ENCODE measurements around the gene DAPK3.
"Not testable (repeated sequence)": the region's sequence is repeated elsewhere in the genome, so short reads cannot be mapped to it uniquely, and the experiment has no call there.

DAPK3 gene

DNA sequence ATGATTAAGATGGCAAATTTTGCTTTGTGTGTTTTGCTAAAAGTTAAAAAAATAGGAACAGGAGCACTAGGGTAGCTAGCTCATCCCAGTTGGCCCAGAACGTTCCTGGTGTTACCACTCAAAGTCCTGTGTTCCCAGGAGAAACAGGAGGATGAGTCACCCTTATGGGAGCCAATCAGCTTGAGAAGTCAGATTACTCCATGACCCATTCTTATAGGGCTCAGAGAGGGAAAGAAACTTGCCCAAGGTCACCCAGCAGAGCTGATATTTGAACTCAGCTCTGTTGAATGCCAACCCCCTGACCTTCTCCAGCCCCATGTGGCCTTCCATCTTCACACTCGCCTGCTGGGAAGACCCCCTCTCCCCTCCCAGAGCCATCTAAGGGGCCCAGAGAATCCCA lies 25.1 kb downstream of the DAPK3 start:
- no peaks in the 10 kb centered on the region for H3K36me3 Mint-ChIP-seq
- H3K9me3 Mint-ChIP-seq = no peaks in the 10 kb centered on the region
- no peak for DNase-seq
- no peak overlapping the region for H3K27ac Mint-ChIP-seq
- peaks cover 2 to 3% of the 10 kb centered on the region in 2 donors for H3K4me1 Mint-ChIP-seq
- no peak overlapping the region for H3K4me3 Mint-ChIP-seq
- peaks cover 3 to 7% of the 10 kb centered on the region in 2 donors for H3K27me3 Mint-ChIP-seq
- ATAC-seq (replicated peaks) = no peak

DNA sequence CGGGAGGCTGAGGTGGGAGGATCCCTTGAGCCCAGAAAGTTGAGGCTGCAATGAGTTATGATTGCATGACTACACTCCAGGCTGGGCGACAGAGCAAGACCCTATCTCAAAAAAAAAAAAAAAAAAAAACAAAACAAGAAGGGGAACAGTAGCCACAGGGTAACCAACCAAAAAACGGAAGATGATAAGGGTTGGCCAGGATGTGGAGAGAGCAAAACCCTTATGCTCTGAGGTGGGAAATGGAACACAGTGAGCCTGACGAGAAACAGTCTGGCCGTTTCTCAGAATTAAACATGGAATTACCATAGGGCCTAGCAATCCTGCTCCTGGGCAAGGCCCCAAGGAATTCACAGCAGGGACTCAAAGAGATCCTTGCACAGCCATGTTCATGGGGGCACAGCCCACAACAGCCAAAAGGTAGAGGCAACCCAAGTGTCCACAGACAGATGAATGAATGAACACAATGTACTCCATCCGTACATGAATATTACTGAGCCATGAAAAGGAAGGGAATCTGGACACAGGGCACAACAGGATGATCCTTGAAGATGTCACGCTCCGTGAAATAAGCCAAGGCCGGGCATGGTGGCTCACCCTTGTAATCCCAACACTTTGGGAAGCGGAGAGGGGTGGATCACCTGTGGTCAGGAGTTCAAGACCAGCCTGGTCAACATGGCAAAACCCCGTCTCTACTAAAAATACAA lies 26.7 kb downstream of the DAPK3 start:
- Mint-ChIP-seq H3K4me1 (peaks cover 0 to 3% of the 10 kb centered on the region in 2 donors), H3K36me3 (no peaks in the 10 kb centered on the region), H3K27ac (no peak overlapping the region), H3K4me3 (no peak overlapping the region), H3K27me3 (peaks cover 7% of the 10 kb centered on the region in 2 donors), H3K9me3 (no peaks in the 10 kb centered on the region)
- DNase-seq = no peak
- ATAC-seq (replicated peaks) = no peak

DNA sequence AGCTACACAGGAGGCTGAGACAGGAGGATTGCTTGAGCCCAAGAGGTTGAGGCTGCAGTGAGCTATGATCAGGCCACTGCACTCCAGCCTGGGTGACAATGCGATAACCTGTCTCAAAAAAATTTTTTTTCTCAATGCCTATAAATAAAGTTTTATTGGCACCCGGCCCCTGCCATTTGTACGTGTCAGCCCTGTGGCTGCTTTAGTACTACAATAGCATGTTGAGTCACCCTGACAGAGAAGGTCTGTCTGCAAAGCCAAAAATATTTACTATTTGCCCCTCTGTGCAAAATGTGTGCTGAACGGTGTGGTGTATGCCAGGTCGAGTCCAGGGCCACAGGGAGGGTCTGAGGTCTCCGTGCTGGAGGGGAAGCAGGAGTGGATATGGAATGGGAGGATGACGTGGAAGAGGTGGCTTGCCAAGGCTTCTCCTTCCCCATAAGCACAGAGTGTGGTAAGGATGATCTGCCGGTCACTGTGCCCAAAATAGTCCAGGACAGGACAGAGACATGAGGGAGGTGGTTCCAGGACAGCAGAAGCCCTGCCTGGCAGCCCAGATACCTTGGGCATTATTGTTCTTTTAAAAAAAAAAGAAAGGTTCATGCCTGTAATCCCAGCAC lies 28.0 kb downstream of the DAPK3 start:
- Mint-ChIP-seq H3K9me3 (no peaks in the 10 kb centered on the region), H3K27ac (no peak overlapping the region), H3K36me3 (no peaks in the 10 kb centered on the region), H3K4me1 (peaks cover 0 to 3% of the 10 kb centered on the region in 2 donors), H3K4me3 (no peak overlapping the region), H3K27me3 (peaks cover 7% of the 10 kb centered on the region in 2 donors)
- DNase-seq (no peak), ATAC-seq (replicated peaks) (no peak)

DNA sequence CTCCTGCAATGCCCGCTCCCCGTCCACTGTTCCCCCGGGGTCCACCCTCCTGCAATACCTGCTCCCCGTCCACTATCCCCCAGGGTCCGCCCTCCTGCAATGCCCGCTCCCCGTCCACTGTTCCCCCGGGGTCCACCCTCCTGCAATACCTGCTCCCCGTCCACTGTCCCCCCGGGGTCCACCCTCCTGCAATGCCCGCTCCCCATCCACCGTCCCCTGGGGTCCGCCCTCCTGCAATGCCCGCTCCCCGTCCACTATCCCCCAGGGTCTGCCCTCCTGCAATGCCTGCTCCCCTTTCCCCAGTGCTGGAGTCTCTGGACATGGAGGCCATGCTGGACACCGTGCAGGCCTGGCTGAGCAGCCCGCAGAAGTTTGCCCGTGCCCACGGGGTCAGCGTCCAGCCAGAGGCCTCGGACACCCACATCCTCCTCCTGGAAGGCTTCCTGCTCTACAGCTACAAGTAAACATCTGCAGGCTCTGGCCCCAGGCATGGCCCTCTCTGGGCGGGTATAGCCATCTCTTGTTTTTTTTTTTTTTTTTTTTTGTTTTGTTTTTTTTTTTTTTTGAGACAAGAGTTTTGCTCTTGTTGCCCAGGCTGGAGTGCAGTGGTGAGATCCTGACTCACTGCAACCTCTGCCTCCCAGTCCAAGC lies 32.5 kb downstream of the DAPK3 start:
- not testable (repeated sequence) for DNase-seq; ATAC-seq (replicated peaks); H3K27ac Mint-ChIP-seq; H3K9me3 Mint-ChIP-seq; H3K36me3 Mint-ChIP-seq; H3K4me3 Mint-ChIP-seq; H3K4me1 Mint-ChIP-seq
- H3K27me3 Mint-ChIP-seq = peaks cover 7 to 25% of the 10 kb centered on the region in 2 donors

DNA sequence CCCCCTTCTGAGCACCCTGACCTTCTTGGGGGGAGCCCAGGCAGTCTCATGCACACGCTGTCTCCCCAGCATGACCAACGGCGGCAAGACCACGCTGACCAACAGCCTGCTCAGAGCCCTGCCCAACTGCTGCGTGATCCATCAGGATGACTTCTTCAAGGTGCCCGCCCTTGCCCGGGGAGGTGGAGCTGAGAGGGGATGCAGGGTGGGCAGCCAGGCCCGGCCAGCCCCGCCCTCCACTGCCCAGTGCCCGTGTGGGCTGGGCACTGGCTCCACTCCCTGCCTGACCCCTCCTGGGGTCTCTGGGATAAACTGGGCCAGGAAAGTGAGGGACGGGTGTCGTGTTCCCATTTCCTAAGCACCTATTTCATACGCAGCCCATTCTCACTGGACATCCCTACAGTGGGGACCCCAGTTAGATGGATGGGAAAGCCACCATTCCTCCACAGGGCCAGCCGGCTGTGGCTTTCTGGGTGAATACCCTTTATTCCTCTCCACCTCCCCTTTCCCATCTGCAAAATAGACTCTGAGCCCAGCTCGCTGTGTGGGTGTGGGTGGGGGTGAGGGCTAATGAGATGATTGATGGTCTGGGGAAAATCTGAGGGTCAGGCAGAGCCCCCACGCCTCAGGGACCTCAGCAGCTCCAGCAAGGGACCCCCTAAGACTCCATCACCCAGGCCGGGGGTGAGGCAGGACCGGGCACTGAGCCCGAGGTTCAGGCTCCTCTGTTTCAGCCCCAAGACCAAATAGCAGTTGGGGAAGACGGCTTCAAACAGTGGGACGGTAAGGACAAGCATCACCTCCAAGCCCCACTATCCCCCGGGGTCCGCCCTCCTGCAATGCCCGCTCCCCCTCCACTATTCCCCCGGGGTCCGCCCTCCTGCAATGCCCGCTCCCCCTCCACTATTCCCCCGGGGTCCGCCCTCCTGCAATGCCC lies 34.1 kb downstream of the DAPK3 start:
- peak overlapping the region; percentile 62 for H3K27ac Mint-ChIP-seq
- peaks cover 2 to 5% of the 10 kb centered on the region in 2 donors for H3K4me1 Mint-ChIP-seq
- ATAC-seq (replicated peaks) (no peak), DNase-seq (no peak)
- no peaks in the 10 kb centered on the region for H3K36me3 Mint-ChIP-seq
- peaks cover 11 to 32% of the 10 kb centered on the region in 2 donors for H3K27me3 Mint-ChIP-seq
- no peak overlapping the region for H3K4me3 Mint-ChIP-seq
- no peaks in the 10 kb centered on the region for H3K9me3 Mint-ChIP-seq

DNA sequence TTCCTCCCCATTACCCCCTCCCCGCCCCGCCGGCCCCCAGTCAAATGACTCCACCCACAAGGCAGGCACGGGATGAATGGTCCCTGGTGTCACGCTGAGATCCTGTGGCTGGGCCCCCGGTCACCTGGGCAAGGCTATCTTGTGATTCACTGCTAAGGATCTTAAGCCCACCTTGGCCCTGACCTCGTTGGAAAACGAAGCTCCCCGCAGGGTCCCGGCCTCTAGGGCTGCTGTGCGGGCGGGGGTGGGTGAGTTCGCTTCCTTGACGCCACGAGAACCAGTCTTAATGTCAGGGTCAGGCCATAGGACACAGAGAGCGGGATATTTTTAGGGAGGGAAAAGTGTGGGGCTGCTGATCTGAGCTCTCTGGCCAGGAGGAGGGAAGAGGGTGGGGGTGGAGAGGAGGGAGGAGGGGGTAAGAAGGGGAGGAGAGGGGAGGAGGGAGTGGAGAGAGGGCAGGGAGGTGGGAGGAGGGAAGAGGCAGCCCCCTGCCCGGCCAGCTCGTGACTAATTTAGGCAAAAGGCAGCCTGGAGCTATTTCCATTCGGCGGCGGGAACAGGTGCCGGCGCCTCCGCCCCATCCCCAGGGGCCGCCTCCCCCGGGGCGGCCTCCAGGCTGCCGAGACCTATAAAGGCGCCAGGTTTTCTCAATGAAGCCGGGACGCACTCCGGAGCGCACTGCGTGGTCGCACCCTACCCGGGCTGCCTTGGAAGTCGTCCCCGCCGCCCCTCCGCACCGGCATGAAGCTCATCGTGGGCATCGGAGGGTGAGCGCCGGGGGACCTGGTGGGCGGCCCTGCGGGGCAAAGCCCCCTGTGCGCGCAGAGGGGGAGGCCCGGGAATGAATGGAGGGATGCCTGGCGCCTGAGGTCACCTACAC lies 37.7 kb downstream of the DAPK3 start, which contains the start of gene NMRK2:
Gene NMRK2 (plus strand): TSS at position 139 of the 880 bp plus-strand sequence. CDS start 603 bp downstream, at position 742.
- Mint-ChIP-seq H3K27ac (no peak within 1 kb of the TSS), H3K27me3 (peaks cover 13 to 42% of the 10 kb centered on the region in 2 donors), H3K9me3 (no peaks in the 10 kb centered on the region), H3K4me1 (peaks cover 2 to 5% of the 10 kb centered on the region in 2 donors), H3K36me3 (no peaks in the 10 kb centered on the region), H3K4me3 (peak within 1 kb of the TSS; percentile 51 to 52)
- DNase-seq = no peak
- peak; percentile 36 to 64 for ATAC-seq (replicated peaks)

DNA sequence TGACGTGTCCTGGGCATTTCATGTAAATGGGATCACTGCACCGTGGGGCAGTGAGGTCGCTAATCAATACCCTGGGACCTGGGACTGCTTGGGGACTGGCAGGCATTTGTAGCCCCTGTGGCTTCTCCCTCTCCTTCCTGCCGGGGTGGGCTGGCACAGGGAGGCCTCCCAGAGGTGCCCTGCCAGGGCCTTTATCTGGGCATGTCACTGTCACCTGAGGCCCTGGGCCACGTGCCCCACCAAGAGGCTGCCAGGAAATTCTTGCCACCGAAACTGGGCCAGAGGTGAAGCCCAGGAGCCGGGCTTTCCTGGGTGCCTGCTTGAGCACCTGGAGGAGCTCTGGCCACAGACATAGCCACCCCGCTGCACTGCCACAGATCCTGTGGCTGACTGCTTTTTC lies 39.9 kb downstream of the DAPK3 start:
- Mint-ChIP-seq H3K36me3 (no peaks in the 10 kb centered on the region), H3K4me1 (peaks cover 2 to 5% of the 10 kb centered on the region in 2 donors), H3K27ac (no peak overlapping the region), H3K27me3 (peaks cover 17 to 36% of the 10 kb centered on the region in 2 donors), H3K4me3 (no peak overlapping the region), H3K9me3 (no peaks in the 10 kb centered on the region)
- no peak for ATAC-seq (replicated peaks)
- DNase-seq = no peak

DNA sequence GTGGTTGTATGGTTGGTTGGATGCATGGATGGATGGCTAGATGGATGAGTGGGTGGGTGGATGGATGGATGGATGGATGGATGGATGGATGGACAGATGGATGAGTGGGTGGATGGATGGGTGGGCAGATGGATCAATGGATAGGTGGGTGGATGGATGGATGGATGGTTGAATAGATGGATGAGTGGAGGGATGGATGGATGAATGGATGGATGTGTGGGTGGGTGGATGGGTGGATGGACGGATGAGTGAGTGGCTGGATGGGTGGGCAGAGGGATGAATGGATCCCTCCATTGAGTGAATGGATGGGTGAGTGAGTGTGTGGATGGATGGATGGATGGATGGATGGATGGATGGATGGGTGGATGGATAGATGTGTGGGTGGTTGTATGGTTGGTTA lies 47.0 kb downstream of the DAPK3 start:
- DNase-seq (no peak), ATAC-seq (replicated peaks) (no peak)
- peaks cover 7 to 15% of the 10 kb centered on the region in 2 donors for H3K27me3 Mint-ChIP-seq
- H3K4me3 Mint-ChIP-seq = no peak overlapping the region
- H3K27ac Mint-ChIP-seq = no peak overlapping the region
- no peaks in the 10 kb centered on the region for H3K4me1 Mint-ChIP-seq
- peaks cover 4 to 6% of the 10 kb centered on the region in 2 donors for H3K36me3 Mint-ChIP-seq
- H3K9me3 Mint-ChIP-seq = peaks cover 16 to 23% of the 10 kb centered on the region in 2 donors

DNA sequence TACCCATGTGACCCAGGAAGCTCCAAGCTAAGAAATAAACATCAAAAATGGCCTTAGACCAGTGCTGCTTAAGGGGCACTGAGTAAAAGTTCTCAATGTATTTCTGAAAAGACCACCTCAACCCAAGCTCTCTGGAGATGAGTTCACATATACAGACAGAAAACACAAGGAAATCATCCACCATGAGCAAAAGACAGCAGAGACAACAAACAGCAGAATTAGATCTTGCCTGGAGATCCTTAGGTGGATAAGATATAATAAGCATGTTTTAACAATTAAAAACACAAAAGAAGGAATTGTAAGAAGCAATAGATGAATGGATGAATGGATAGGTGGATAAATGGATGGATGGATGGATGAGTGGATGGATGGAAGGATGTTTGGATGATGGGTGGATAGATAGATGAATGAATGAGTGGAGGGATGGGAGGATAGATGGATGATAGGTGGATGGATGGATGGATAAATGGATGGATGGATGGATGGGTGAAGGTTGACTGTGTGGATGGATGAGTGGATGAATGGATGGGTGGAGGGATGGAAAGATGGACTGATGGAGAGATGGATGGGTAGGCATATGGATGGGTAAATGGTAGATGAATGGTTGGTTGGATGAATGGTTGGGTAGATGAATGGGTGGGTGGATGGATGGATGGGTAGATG lies 47.7 kb downstream of the DAPK3 start:
- H3K4me1 Mint-ChIP-seq = no peaks in the 10 kb centered on the region
- ATAC-seq (replicated peaks) (no peak), DNase-seq (no peak)
- peaks cover 7 to 18% of the 10 kb centered on the region in 2 donors for H3K27me3 Mint-ChIP-seq
- peaks cover 16 to 23% of the 10 kb centered on the region in 2 donors for H3K9me3 Mint-ChIP-seq
- no peak overlapping the region for H3K4me3 Mint-ChIP-seq
- peaks cover 4 to 6% of the 10 kb centered on the region in 2 donors for H3K36me3 Mint-ChIP-seq
- H3K27ac Mint-ChIP-seq = no peak overlapping the region

DNA sequence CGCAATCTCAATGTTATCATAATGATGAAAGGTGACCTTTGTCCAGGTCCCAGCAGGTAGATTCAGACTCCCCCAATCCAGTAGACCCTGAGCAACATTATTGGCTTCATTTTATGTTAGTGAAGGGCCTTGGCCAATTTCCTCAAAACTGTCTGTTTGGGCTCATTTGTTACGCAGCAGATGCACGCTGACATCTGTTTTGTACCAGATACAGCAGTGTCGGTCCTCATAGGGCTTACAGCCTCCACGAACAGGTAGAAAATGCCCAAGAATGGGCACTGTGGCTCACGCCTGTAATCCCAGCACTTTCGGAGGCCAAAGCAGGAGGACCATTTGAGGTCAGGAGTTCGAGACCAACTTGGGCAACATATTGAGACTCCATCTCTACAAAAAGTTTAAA lies 51.1 kb downstream of the DAPK3 start:
- H3K9me3 Mint-ChIP-seq = peaks cover 15 to 22% of the 10 kb centered on the region in 2 donors
- DNase-seq (no peak), ATAC-seq (replicated peaks) (no peak)
- no peak overlapping the region for H3K4me3 Mint-ChIP-seq
- no peak overlapping the region for H3K27ac Mint-ChIP-seq
- peaks cover 6 to 13% of the 10 kb centered on the region in 2 donors for H3K27me3 Mint-ChIP-seq
- peaks cover 3 to 10% of the 10 kb centered on the region in 2 donors for H3K4me1 Mint-ChIP-seq
- peaks cover 8 to 9% of the 10 kb centered on the region in 2 donors for H3K36me3 Mint-ChIP-seq

DNA sequence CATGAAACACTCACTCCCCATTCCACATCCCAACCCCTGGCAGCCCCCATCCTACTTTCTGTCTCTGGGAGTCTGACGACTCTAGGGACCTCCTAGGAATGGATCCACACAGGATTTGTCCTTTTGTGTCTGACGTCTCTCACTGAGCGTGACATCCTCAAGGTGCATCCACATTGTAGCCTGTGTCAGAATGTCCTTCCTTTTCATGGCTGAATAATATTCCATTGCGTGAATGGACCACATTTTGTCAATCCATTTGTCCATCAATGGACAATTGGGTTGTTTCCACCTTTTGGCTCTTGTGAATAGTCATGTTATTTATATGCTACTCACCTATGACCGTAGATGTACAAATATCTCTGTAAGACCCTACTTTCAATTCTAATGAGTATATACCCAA lies 54.9 kb downstream of the DAPK3 start:
- no peak for ATAC-seq (replicated peaks)
- no peak for DNase-seq
- Mint-ChIP-seq H3K4me1 (peaks cover 3 to 10% of the 10 kb centered on the region in 2 donors), H3K36me3 (peaks cover 3% of the 10 kb centered on the region in 2 donors), H3K27ac (no peak overlapping the region), H3K27me3 (peaks cover 6 to 8% of the 10 kb centered on the region in 2 donors), H3K9me3 (peaks cover 3 to 5% of the 10 kb centered on the region in 2 donors), H3K4me3 (no peak overlapping the region)

DNA sequence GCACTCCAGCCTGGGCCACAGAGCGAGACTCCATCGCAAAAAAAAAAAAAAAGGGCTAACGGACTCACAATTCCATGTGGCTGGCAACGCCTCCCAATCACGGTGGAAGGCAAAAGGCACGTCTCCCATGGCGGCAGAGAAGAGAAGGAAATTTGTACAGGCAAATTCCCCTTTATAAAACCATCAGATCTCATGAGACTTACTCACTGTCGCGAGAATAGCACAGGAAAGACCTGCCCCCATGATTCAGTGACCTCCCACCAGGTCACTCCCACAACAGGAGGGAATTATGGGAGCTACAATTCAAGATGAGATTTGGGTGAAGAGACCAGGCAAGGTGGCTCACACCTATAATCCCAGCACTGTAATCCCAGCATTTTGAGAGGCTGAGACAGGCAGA lies 56.7 kb downstream of the DAPK3 start:
- DNase-seq (no peak), ATAC-seq (replicated peaks) (no peak)
- peaks cover 5% of the 10 kb centered on the region in 2 donors for H3K9me3 Mint-ChIP-seq
- no peak overlapping the region for H3K27ac Mint-ChIP-seq
- H3K4me1 Mint-ChIP-seq = peaks cover 3 to 10% of the 10 kb centered on the region in 2 donors
- peaks cover 6 to 8% of the 10 kb centered on the region in 2 donors for H3K27me3 Mint-ChIP-seq
- no peak overlapping the region for H3K4me3 Mint-ChIP-seq
- H3K36me3 Mint-ChIP-seq = peaks cover 5 to 6% of the 10 kb centered on the region in 2 donors

DNA sequence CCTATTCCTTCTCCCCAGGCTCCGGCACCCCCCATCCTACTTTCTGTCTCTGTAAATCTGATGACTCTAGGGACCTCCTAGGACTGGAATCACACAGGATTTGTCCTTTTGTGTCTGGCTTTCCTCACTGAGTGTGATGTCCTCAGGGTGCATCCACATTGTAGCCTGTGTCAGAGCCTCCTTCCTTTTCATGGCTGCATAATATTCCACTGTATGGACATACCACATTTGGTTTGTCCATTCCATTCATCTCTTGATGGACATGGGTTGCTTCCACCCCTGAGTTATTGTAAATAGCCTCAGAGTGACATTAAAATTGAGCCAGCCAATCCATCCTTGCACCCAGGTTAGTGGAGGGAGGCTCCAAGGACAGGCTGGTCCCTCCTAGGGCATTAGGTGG lies 60.8 kb downstream of the DAPK3 start:
- peaks cover 3 to 4% of the 10 kb centered on the region in 2 donors for H3K36me3 Mint-ChIP-seq
- no peak overlapping the region for H3K27ac Mint-ChIP-seq
- no peaks in the 10 kb centered on the region for H3K4me1 Mint-ChIP-seq
- DNase-seq (no peak), ATAC-seq (replicated peaks) (no peak)
- peaks cover 0 to 3% of the 10 kb centered on the region in 2 donors for H3K9me3 Mint-ChIP-seq
- H3K27me3 Mint-ChIP-seq = peaks cover 6% of the 10 kb centered on the region in 2 donors
- no peak overlapping the region for H3K4me3 Mint-ChIP-seq

Data from stimulated activated naive B cell treated with anti-CD40 and anti-IgM and Interleukin-4, amounts not matched to agents 10 μg/mL and 1 μg/mL and 100 μg/mL, for 72 hours (primary cell).